Stimulated activated CD8-positive, alpha-beta memory T cell treated with anti-CD3 and anti-CD28 coated beads, Interleukin-7, amount 100 ng/mL, for 24 hours (primary cell): ENCODE data around the gene DHX58.

Source experiments
- DNase-seq: peaks from one replicate; pipeline ENCODE4 v3.0.0-alpha.2; 2020; ENCODE audit warnings: low read depth

The DHX58 gene

GRCh38 chr17:42053731-42054500 lies 58.6 kb downstream of the DHX58 start:
- no peak for DNase-seq

DNA sequence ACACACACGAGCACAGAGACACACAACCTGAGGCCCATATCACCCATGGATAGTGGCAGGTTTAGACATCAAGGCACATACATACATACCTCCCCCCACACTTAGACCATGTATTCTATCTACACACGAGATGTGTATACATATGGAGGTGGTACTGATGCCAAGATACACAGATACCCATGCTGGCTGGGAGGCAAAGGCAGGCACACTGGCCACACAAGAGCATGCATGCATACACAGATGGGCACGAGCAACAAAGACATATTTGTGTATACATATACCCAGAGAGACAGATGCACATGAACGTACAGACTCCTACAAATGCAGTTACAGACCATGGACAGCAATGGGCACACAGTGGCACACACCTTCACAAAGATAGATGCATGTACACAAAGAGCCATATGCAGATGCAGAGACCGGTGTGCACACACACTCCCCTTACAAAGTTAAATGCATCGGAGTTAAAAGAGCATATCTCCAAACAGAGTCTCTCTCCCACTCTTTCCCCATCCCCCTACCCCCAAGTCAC lies 60.1 kb downstream of the DHX58 start:
- DNase-seq = no peak

DNA sequence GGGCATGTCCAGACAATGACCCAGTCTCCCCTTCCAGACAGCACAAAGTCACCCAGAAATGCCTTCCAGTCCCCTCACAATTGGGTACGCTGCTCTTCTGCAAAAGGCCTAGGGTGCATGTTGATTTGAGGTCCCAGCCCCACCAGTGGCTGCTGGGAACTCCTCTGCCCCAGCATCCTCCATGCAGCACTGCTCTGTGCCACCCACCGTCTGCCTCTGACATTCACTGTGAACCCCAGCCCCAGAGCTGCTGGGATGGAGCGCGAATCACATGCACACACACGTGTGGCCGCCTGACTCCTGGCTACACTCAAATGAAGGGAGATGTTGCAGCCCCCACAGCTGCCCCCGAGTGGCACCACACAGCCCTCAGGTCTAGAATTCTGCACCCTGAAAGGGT lies 60.9 kb downstream of the DHX58 start:
- DNase-seq = no peak
